ENCODE measurements around the gene COQ5. TPM values are rescaled to one million over a fixed set of nuclear protein-coding genes. Genes with fewer than 3 reads are reported as not detected.

COQ5 gene
- total RNA-seq, 4 donors from 2014 or later = 12.1 to 25.3 (median 21.4) TPM

GRCh38 chr12:120453977-120454376, 75.0 kb downstream of the COQ5 start:
- Histone ChIP-seq H3K27ac (replicated peaks in 1 of 4) (no peak overlapping the region), H3K4me3 (no peak overlapping the region), H3K9me3 (no peaks in the 10 kb centered on the region), H3K27me3 (no peaks in the 10 kb centered on the region), H3K36me3 (peaks cover 30 to 75% (median 58%) of the 10 kb centered on the region in 4 donors), H3K4me1 (peaks cover 0 to 7% (median under 1%) of the 10 kb centered on the region in 4 donors)
- 66% methylated on average over 4 of the region's 4 CpGs for WGBS
- intact Hi-C loops (cut with DNase I) = no loop called here
- DNase-seq (ENCODE audit: extremely low spot score) = no peak
- TF ChIP-seq POLR2AphosphoS5 (IDR thresholded peaks at IDR 0.05) (no peak), CTCF (IDR thresholded peaks at IDR 0.05) (peak; percentile 19 to 69 (median 32)), EP300 (IDR thresholded peaks at IDR 0.05) (no peak), POLR2A (IDR thresholded peaks at IDR 0.05; ENCODE audit: low read depth) (no peak)

Small RNA genes lying within 50 kb of the gene (small RNA-seq; reads per million reads assigned to genes)
- gene RF00019 = 0 reads per million in 3 donors

Other genes with a start within 250 kb of the COQ5 start
- gene RNU4-2, start 237.3 kb downstream of the COQ5 start, total RNA-seq = under 1 TPM in 2 of 4 donors, not detected in 2; under 0.01 TPM
- gene RNU4-1, start 235.9 kb downstream of the COQ5 start, total RNA-seq = under 1 TPM in 2 of 4 donors, not detected in 2; under 0.01 TPM
- 1 to 10 TPM in 3 of 4 donors, under 1 TPM in 1; 0.66 to 2.3 (median 2.1) TPM for gene SIRT4, start 226.8 kb downstream of the COQ5 start, total RNA-seq
- gene PLA2G1B, start 201.4 kb downstream of the COQ5 start, total RNA-seq = not detected
- gene MSI1, start 160.0 kb downstream of the COQ5 start, total RNA-seq = under 1 TPM in 3 of 4 donors, not detected in 1; 0.11 to 0.19 (median 0.17) TPM
- gene COX6A1, start 91.0 kb downstream of the COQ5 start, total RNA-seq = 100 to 1,000 TPM; 499 to 689 (median 548) TPM
- 10 to 100 TPM in 3 of 4 donors, 1 to 10 TPM in 1; 9.8 to 17.7 (median 10.7) TPM for gene TRIAP1, start 82.8 kb downstream of the COQ5 start, total RNA-seq
- gene GATC, start 82.7 kb downstream of the COQ5 start, total RNA-seq = 10 to 100 TPM; 18.5 to 24.0 (median 20.2) TPM
- gene SRSF9, start 59.4 kb downstream of the COQ5 start, total RNA-seq = 10 to 100 TPM; 52.7 to 60.2 (median 54.7) TPM
- gene DYNLL1, start 33.0 kb downstream of the COQ5 start, total RNA-seq = 100 to 1,000 TPM; 229 to 289 (median 269) TPM
- 100 to 1,000 TPM; 160 to 296 (median 175) TPM for gene RNF10, start 5.2 kb upstream of the COQ5 start, total RNA-seq
- 10 to 100 TPM; 20.7 to 36.1 (median 23.1) TPM for gene POP5, start 52.2 kb upstream of the COQ5 start, total RNA-seq
- 1 to 10 TPM in 3 of 4 donors, not detected in 1; 1.8 to 2.5 (median 2.5) TPM for gene CABP1, start 111.5 kb upstream of the COQ5 start, total RNA-seq
- gene MLEC, start 158.0 kb upstream of the COQ5 start, total RNA-seq = 10 to 100 TPM; 37.8 to 55.5 (median 46.3) TPM
- gene UNC119B, start 181.3 kb upstream of the COQ5 start, total RNA-seq = 10 to 100 TPM; 20.0 to 30.8 (median 28.5) TPM
- 10 to 100 TPM; 31.6 to 64.2 (median 46.0) TPM for gene ACADS, start 196.7 kb upstream of the COQ5 start, total RNA-seq

All from esophagus muscularis mucosa (tissue), 4 donors.